Liver (tissue), 9 donors: ENCODE data around the gene CUL4A. TPM values are rescaled to one million over a fixed set of nuclear protein-coding genes. Genes with fewer than 3 reads are reported as not detected.

Source experiments
- DNase-seq: peaks from one replicate; pipeline ENCODE4 v3.0.0-alpha.2; 2017; ENCODE audit warnings: low spot score
- H3K27ac ChIP-seq, 2 donors: one replicate each; pipeline ENCODE4 v1.7.0; 2013; ENCODE audit warnings: inconsistent platforms in 2 of 2, low read length in 2 of 2, control low read depth in 1 of 2, low read depth in 1 of 2, mild to moderate bottlenecking in 1 of 2
- H3K27me3 ChIP-seq, 4 donors: one replicate each; pipeline versions ENCODE4 v1.6.1 to v1.7.0; 2013; ENCODE audit warnings: low read length in 3 of 4, inconsistent platforms in 1 of 4, mild to moderate bottlenecking in 1 of 4, moderate library complexity in 1 of 4; ENCODE audit not compliant: control insufficient read depth in 4 of 4, insufficient read depth in 4 of 4
- H3K36me3 ChIP-seq, 4 donors: one replicate each; pipeline versions ENCODE4 v1.6.1 to v1.7.0; 2013; ENCODE audit warnings: low read length in 3 of 4, mild to moderate bottlenecking in 3 of 4, low read depth in 1 of 4, moderate library complexity in 1 of 4; ENCODE audit not compliant: control insufficient read depth in 4 of 4, insufficient read depth in 3 of 4
- H3K4me1 ChIP-seq, 4 donors: one replicate each; pipeline versions ENCODE4 v1.6.1 to v1.7.0; 2013; ENCODE audit warnings: low read length in 3 of 4, mild to moderate bottlenecking in 3 of 4, moderate library complexity in 1 of 4; ENCODE audit not compliant: control insufficient read depth in 4 of 4, insufficient read depth in 4 of 4
- H3K4me3 ChIP-seq, 3 donors: one replicate each; pipeline versions ENCODE4 v1.6.1 to v1.7.0; 2013; ENCODE audit warnings: low read length in 3 of 3, control low read depth in 1 of 3, low read depth in 1 of 3, mild to moderate bottlenecking in 1 of 3
- H3K9ac ChIP-seq, 2 donors: one replicate each; pipeline ENCODE4 v1.7.0; 2013; ENCODE audit warnings: low read length in 2 of 2, mild to moderate bottlenecking in 2 of 2, moderate library complexity in 2 of 2, control low read depth in 1 of 2, low read depth in 1 of 2
- H3K9me3 ChIP-seq, 4 donors: one replicate each; pipeline versions ENCODE4 v1.6.1 to v1.7.0; 2013; ENCODE audit warnings: low read length in 3 of 4; ENCODE audit not compliant: control insufficient read depth in 4 of 4
- ATF3 ChIP-seq: IDR thresholded peaks from 2 replicates; pipeline ENCODE4 v1.6.1; 2016; ENCODE audit warnings: antibody characterized with exemption
- EGR1 ChIP-seq, 2 donors: IDR thresholded peaks; 2 replicates each; pipeline ENCODE4 v1.6.1; 2016 to 2018; ENCODE audit warnings: antibody characterized with exemption in 2 of 2, low read depth in 2 of 2
- FOXA1 ChIP-seq: IDR thresholded peaks from 2 replicates; pipeline ENCODE4 v1.6.1; 2016; ENCODE audit warnings: antibody characterized with exemption
- FOXA2 ChIP-seq: IDR thresholded peaks from 2 replicates; pipeline ENCODE4 v1.6.1; 2016; ENCODE audit warnings: antibody characterized with exemption
- GABPA ChIP-seq, 2 donors: IDR thresholded peaks in 1 of 2; conservative IDR thresholded peaks in 1 of 2; 2 replicates each; pipeline ENCODE4 v1.6.1; 2016; ENCODE audit warnings: antibody characterized with exemption in 2 of 2, mild to moderate bottlenecking in 1 of 2, moderate library complexity in 1 of 2
- HNF4A ChIP-seq, 2 donors: conservative IDR thresholded peaks; 2 replicates each; pipeline ENCODE4 v1.6.1; 2016; ENCODE audit warnings: antibody characterized with exemption in 2 of 2, mild to moderate bottlenecking in 2 of 2
- JUND ChIP-seq, 2 donors: IDR thresholded peaks; 2 replicates each; pipeline ENCODE4 v1.6.1; 2016; ENCODE audit warnings: antibody characterized with exemption in 2 of 2
- NR2F2 ChIP-seq: IDR thresholded peaks from 2 replicates; pipeline ENCODE4 v1.6.1; 2016; ENCODE audit warnings: antibody characterized with exemption
- RAD21 ChIP-seq, 2 donors: IDR thresholded peaks; 2 replicates each; pipeline ENCODE4 v1.6.1; 2016; ENCODE audit warnings: antibody characterized with exemption in 2 of 2, mild to moderate bottlenecking in 2 of 2
- RXRA ChIP-seq, 2 donors: IDR thresholded peaks; 2 replicates each; pipeline ENCODE4 v1.6.1; 2017 to 2018; ENCODE audit warnings: antibody characterized with exemption in 2 of 2, mild to moderate bottlenecking in 1 of 2
- SP1 ChIP-seq: IDR thresholded peaks from 2 replicates; pipeline ENCODE4 v1.6.1; 2018; ENCODE audit warnings: antibody characterized with exemption, mild to moderate bottlenecking
- TAF1 ChIP-seq: conservative IDR thresholded peaks from 2 replicates; pipeline ENCODE4 v1.6.1; 2016; ENCODE audit warnings: antibody characterized with exemption, mild to moderate bottlenecking
- YY1 ChIP-seq: IDR thresholded peaks from 2 replicates; pipeline ENCODE4 v1.6.1; 2016; ENCODE audit warnings: antibody characterized with exemption, mild to moderate bottlenecking
- ZBTB33 ChIP-seq: IDR thresholded peaks from 2 replicates; pipeline ENCODE4 v1.6.1; 2016; ENCODE audit warnings: antibody characterized with exemption
- WGBS: extraction: QIAGEN DNeasy Blood & Tissue Kit; methylation state at CpG from one replicate; pipeline ENCODE4 v1.1.7; 2013; 5-methylcytosine and 5-hydroxymethylcytosine counted together
- polyA plus RNA-seq, 2 donors: library from polyadenylated mRNA; stranded (reverse) in 1 of 2; unstranded in 1 of 2; fragments of 200-250 nt in 1 of 2; fragments of >200 nt in 1 of 2; fragmentation: Nextera tagmentation in 1 of 2; extraction: Ambion mirVana in 1 of 2; gene quantifications; one replicate each; pipeline versions ENCODE4 v1.2.1 to v1.2.3, GENCODE V29; 2013 to 2015
- total RNA-seq, 2 donors: library from RNA; depleted of rRNA; stranded (reverse); fragments of >200 nt; gene quantifications; one replicate each; pipeline ENCODE4 v1.2.3, GENCODE V29; 2014
- TF ChIP-seq, protein P1 (sequence below): fragments of 150-350 bp; IDR thresholded peaks from 2 replicates; pipeline ENCODE4 v1.5.1; 2017; ENCODE audit warnings: improper control_type of control experiment, low read depth, low read length; ENCODE audit not compliant: missing input control
- TF ChIP-seq, protein P2 (sequence below): IDR thresholded peaks from 2 replicates; pipeline ENCODE4 v1.6.1; 2016; ENCODE audit warnings: antibody characterized with exemption, mild to moderate bottlenecking
- donor health status: healthy.
- donor health status: healthy.
- donor health status: healthy.
- donor health status: healthy.
- donor health status: healthy.

The CUL4A gene
- total and polyA plus RNA-seq, 4 donors: 19.9 to 89.4 (median 45.9) TPM

DNA sequence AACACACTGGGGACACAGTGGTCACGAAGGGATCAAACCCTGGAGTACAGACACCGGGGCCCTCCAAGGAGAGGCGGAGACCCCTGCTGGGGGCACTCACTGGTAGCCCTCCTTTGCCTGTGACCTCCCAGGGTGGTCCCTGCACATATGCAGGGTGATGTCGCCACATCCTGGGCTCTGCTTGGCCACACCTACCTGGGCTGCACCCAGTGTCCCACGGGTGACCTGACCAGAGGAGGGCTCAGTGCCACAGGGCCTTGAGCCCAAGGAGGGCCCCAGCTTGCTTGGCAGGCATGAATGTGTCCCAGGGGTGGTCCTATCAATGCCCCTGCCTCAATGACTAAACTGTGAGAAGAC, 5.1 kb upstream of the CUL4A start:
- H3K9ac ChIP-seq: no peak overlapping the region
- TF ChIP-seq NR2F2 (no peak), SP1 (no peak), EGR1 (IDR thresholded peaks at IDR 0.05; ENCODE audit: low read depth in 2 of 2) (no peak), ATF3 (no peak)
- no peaks in the 10 kb centered on the region for H3K27me3 ChIP-seq
- WGBS: 86% methylated on average over 5 of the region's 5 CpGs
- H3K36me3 ChIP-seq: peaks cover 0 to 7% (median 3%) of the 10 kb centered on the region in 4 donors
- no peak overlapping the region for H3K4me3 ChIP-seq
- no peaks in the 10 kb centered on the region for H3K9me3 ChIP-seq
- H3K4me1 ChIP-seq: peaks cover 3 to 30% (median 28%) of the 10 kb centered on the region in 4 donors
- DNase-seq: peak; percentile 33
- no peak overlapping the region for H3K27ac ChIP-seq

- Histone ChIP-seq H3K4me1 (peaks cover 3 to 37% (median 29%) of the 10 kb centered on the region in 4 donors), H3K27ac (no peak overlapping the region)
- 61% methylated on average over 5 of the region's 5 CpGs for WGBS
Observed at GRCh38 chr13:113205428-113205931, 3.9 kb upstream of the CUL4A start.

GRCh38 chr13:113207460-113207859, 2.0 kb upstream of the CUL4A start:
- Histone ChIP-seq H3K9me3 (no peaks in the 10 kb centered on the region), H3K27ac (peak overlapping the region; percentile 99 to 100), H3K36me3 (peaks cover 0 to 2% (median 0%) of the 10 kb centered on the region in 4 donors), H3K4me3 (peak overlapping the region; percentile 95 to 99 (median 97)), H3K9ac (peak overlapping the region; percentile 86 to 95), H3K27me3 (no peaks in the 10 kb centered on the region), H3K4me1 (peaks cover 3 to 43% (median 32%) of the 10 kb centered on the region in 4 donors)
- 56% methylated on average over 3 of the region's 3 CpGs for WGBS
- no peak for DNase-seq
- TF ChIP-seq YY1: no peak
- no peak for TF ChIP-seq ZBTB33
- no peak for TF ChIP-seq FOXA2
- no peak for TF ChIP-seq JUND (IDR thresholded peaks at IDR 0.05)
- TF ChIP-seq RAD21 (IDR thresholded peaks at IDR 0.05): no peak
- TF ChIP-seq FOXA1: no peak
- TF ChIP-seq, protein P1, sequence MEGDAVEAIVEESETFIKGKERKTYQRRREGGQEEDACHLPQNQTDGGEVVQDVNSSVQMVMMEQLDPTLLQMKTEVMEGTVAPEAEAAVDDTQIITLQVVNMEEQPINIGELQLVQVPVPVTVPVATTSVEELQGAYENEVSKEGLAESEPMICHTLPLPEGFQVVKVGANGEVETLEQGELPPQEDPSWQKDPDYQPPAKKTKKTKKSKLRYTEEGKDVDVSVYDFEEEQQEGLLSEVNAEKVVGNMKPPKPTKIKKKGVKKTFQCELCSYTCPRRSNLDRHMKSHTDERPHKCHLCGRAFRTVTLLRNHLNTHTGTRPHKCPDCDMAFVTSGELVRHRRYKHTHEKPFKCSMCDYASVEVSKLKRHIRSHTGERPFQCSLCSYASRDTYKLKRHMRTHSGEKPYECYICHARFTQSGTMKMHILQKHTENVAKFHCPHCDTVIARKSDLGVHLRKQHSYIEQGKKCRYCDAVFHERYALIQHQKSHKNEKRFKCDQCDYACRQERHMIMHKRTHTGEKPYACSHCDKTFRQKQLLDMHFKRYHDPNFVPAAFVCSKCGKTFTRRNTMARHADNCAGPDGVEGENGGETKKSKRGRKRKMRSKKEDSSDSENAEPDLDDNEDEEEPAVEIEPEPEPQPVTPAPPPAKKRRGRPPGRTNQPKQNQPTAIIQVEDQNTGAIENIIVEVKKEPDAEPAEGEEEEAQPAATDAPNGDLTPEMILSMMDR: no peak
- TF ChIP-seq HNF4A (conservative IDR thresholded peaks at IDR 0.05): no peak
- no peak for TF ChIP-seq ATF3
- no peak for TF ChIP-seq RXRA (IDR thresholded peaks at IDR 0.05)
- no peak for TF ChIP-seq TAF1
- TF ChIP-seq, protein P2, sequence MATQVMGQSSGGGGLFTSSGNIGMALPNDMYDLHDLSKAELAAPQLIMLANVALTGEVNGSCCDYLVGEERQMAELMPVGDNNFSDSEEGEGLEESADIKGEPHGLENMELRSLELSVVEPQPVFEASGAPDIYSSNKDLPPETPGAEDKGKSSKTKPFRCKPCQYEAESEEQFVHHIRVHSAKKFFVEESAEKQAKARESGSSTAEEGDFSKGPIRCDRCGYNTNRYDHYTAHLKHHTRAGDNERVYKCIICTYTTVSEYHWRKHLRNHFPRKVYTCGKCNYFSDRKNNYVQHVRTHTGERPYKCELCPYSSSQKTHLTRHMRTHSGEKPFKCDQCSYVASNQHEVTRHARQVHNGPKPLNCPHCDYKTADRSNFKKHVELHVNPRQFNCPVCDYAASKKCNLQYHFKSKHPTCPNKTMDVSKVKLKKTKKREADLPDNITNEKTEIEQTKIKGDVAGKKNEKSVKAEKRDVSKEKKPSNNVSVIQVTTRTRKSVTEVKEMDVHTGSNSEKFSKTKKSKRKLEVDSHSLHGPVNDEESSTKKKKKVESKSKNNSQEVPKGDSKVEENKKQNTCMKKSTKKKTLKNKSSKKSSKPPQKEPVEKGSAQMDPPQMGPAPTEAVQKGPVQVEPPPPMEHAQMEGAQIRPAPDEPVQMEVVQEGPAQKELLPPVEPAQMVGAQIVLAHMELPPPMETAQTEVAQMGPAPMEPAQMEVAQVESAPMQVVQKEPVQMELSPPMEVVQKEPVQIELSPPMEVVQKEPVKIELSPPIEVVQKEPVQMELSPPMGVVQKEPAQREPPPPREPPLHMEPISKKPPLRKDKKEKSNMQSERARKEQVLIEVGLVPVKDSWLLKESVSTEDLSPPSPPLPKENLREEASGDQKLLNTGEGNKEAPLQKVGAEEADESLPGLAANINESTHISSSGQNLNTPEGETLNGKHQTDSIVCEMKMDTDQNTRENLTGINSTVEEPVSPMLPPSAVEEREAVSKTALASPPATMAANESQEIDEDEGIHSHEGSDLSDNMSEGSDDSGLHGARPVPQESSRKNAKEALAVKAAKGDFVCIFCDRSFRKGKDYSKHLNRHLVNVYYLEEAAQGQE: no peak

More at GRCh38 chr13:113205428-113205931, 3.9 kb upstream of the CUL4A start:
- H3K9me3 ChIP-seq: no peaks in the 10 kb centered on the region
- no peak overlapping the region for H3K4me3 ChIP-seq
- TF ChIP-seq JUND (IDR thresholded peaks at IDR 0.05) (peak in 1 of 2 donors; percentile 46), FOXA1 (no peak), ATF3 (peak; percentile 62), HNF4A (conservative IDR thresholded peaks at IDR 0.05) (peak in 1 of 2 donors; percentile 15), GABPA (IDR thresholded peaks at IDR 0.05 in 1 of 2, conservative IDR thresholded peaks at IDR 0.05 in 1 of 2) (no peak), SP1 (peak; percentile 12)
- H3K27me3 ChIP-seq: no peaks in the 10 kb centered on the region
- DNase-seq: peak; percentile 12
- no peak overlapping the region for H3K9ac ChIP-seq
- H3K36me3 ChIP-seq: peaks cover 0 to 2% (median 0%) of the 10 kb centered on the region in 4 donors
